OCI-LY1 (cell line): Measurements from ENCODE around the gene CARNS1.

Source experiments
- H2AFZ ChIP-seq: fragments of 200-600 bp; sonication (generic), shearing (Covaris generic); 2 replicates; pipeline ENCODE4 v1.6.0; 2014; ENCODE audit warnings: antibody characterized with exemption, mild to moderate bottlenecking, low read length
- H3F3A ChIP-seq: fragments of 200-600 bp; sonication (generic), shearing (Covaris generic); 2 replicates; pipeline ENCODE4 v1.6.0; 2014; ENCODE audit warnings: mild to moderate bottlenecking, antibody characterized with exemption, low read length, moderate library complexity; ENCODE audit not compliant: insufficient read depth
- H3K27ac ChIP-seq: fragments of 200-600 bp; sonication (generic); 2 replicates; pipeline ENCODE4 v1.5.1; 2014; ENCODE audit warnings: low read length, mixed run types, mild to moderate bottlenecking, low read depth; ENCODE audit not compliant: poor library complexity, severe bottlenecking
- H3K27me3 ChIP-seq: fragments of 200-600 bp; sonication (generic); 2 replicates; pipeline ENCODE4 v1.6.0; 2014; ENCODE audit warnings: antibody characterized with exemption, mild to moderate bottlenecking, low read length, moderate library complexity; ENCODE audit not compliant: insufficient read depth
- H3K36me3 ChIP-seq: fragments of 200-600 bp; sonication (generic); 2 replicates; pipeline ENCODE4 v1.6.1; 2014; ENCODE audit warnings: mild to moderate bottlenecking, antibody characterized with exemption, low read length, moderate library complexity, mixed read lengths; ENCODE audit not compliant: insufficient read depth
- H3K4me1 ChIP-seq: fragments of 200-600 bp; sonication (generic); 2 replicates; pipeline ENCODE4 v1.5.1; 2014; ENCODE audit warnings: mild to moderate bottlenecking, low read length, moderate library complexity; ENCODE audit not compliant: insufficient read depth, severe bottlenecking
- H3K4me2 ChIP-seq: fragments of 200-600 bp; sonication (generic), shearing (Covaris generic); 2 replicates; pipeline ENCODE4 v1.6.1; 2014; ENCODE audit warnings: low read length
- H3K4me3 ChIP-seq: fragments of 200-600 bp; sonication (generic); 2 replicates; pipeline ENCODE4 v1.5.1; 2014; ENCODE audit warnings: low read length, low read depth, mild to moderate bottlenecking, mixed read lengths; ENCODE audit not compliant: poor library complexity, severe bottlenecking
- H3K79me2 ChIP-seq: fragments of 200-600 bp; shearing (Covaris generic); 2 replicates; pipeline ENCODE4 v1.6.1; 2016; ENCODE audit warnings: mixed run types, low read length, mixed read lengths; ENCODE audit not compliant: insufficient read depth
- H3K9ac ChIP-seq: fragments of 200-600 bp; sonication (generic), shearing (Covaris generic); 2 replicates; pipeline ENCODE4 v1.6.1; 2014; ENCODE audit warnings: mild to moderate bottlenecking, low read length, mixed read lengths
- H3K9me2 ChIP-seq: fragments of 200-600 bp; sonication (generic), shearing (Covaris generic); 2 replicates; pipeline ENCODE4 v1.6.1; 2014; ENCODE audit warnings: low read depth, mild to moderate bottlenecking, low read length, mixed read lengths
- H3K9me3 ChIP-seq: fragments of 200-600 bp; shearing (Covaris generic); 2 replicates; pipeline ENCODE4 v1.6.1; 2014; ENCODE audit warnings: low read length, mixed read lengths
- H4K20me1 ChIP-seq: fragments of 200-600 bp; sonication (generic), shearing (Covaris generic); 2 replicates; pipeline ENCODE4 v1.6.0; 2016; ENCODE audit warnings: mild to moderate bottlenecking, low read length; ENCODE audit not compliant: insufficient read depth
- CTCF ChIP-seq: fragments of 200-600 bp; sonication (generic), shearing (Covaris generic); IDR thresholded peaks from 2 replicates; pipeline ENCODE4 v1.5.1; 2017; ENCODE audit warnings: mild to moderate bottlenecking, antibody characterized with exemption, low read length, moderate library complexity, mixed read lengths
- EZH2 ChIP-seq: fragments of 200-600 bp; sonication (generic), shearing (Covaris generic); IDR thresholded peaks from 2 replicates; pipeline ENCODE4 v1.8.0; 2017; ENCODE audit warnings: borderline replicate concordance, mixed run types, mild to moderate bottlenecking, antibody characterized with exemption, low read length, moderate library complexity, mixed read lengths

Gene CARNS1

DNA sequence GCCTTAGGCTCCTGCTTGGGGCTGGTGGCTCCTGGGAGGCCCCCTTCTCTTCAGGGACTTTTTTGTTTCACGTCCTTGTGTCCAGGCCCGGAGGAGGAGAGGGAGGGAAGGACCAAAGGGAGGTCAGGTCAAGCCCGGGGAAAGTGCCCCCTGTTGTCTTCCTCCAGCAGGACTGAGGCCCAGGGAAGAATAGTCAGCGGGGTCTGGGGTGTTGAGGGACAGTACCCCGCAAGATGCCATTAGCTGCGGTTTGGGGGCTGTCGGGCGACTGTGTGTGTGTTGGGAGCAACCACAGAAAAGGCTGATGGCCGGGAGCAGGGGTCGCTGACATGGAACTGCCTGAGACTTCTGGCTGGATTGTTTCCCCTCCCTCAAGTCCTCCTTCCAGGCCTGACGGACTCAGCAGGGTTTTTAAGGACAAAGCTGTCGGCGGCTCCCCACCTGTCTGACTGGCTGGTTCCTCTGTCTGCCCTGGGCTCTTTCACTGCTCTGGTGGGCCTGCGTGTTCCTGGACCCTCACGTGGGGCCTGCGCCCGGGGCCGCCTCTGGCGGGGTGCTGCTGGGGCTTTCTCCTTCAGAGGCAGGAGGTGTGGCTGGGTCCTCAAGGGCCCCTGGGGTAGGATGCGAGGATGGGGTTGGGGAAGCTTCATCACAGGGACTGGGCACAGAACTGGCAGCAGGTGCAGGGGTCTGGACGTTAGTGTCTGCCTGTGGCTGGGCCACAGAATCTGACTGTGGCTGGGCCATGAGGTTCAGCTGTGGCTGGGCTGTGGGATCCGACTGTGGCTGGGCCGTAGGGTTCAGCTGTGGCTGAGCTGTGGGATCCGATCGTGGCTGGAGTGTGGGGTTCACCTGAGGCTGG is 35.5 kb downstream of the CARNS1 start:
- Histone ChIP-seq H3K9ac (no peak overlapping the region; the same call in 1 of the 2 replicates), H3F3A (no peaks in the 10 kb centered on the region), H3K36me3 (no peaks in the 10 kb centered on the region)

DNA sequence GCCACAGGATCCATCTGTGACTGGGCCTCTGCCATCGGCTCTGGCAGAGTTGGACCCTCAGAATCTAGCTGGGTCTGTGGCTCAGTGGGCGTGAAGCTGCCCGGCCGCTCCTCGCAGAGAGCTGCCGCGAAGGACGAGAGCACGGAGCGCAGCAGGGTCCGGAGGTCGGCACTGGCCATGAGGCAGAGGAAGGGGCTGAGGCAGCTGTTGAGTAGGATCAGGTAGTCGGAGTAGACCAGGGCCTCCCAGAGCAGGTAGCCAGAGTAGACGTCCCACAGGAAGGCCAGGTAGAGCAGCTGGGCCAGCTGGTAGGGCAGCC is 36.1 kb downstream of the CARNS1 start:
- H3K9me2 ChIP-seq = no peaks in the 10 kb centered on the region
- no peaks in the 10 kb centered on the region for H3K79me2 ChIP-seq
- H3K4me3 ChIP-seq = no peak overlapping the region
- H3K9ac ChIP-seq = no peak overlapping the region
- no peaks in the 10 kb centered on the region for H4K20me1 ChIP-seq
- H3K4me1 ChIP-seq = peaks cover 31% of the 10 kb centered on the region
- H3F3A ChIP-seq = no peaks in the 10 kb centered on the region
- no peak overlapping the region for H2AFZ ChIP-seq
- TF ChIP-seq EZH2 (no peak), CTCF (no peak)
- no peaks in the 10 kb centered on the region for H3K9me3 ChIP-seq
- H3K27me3 ChIP-seq = no peaks in the 10 kb centered on the region
- H3K27ac ChIP-seq = no peak overlapping the region
- H3K4me2 ChIP-seq = no peak overlapping the region
- H3K36me3 ChIP-seq = no peaks in the 10 kb centered on the region

More for the DNA sequence above, 35.5 kb downstream of the CARNS1 start:
- Histone ChIP-seq H3K79me2 (no peaks in the 10 kb centered on the region), H3K27ac (peak overlapping the region; percentile 65), H4K20me1 (no peaks in the 10 kb centered on the region), H3K9me3 (no peaks in the 10 kb centered on the region), H3K9me2 (no peaks in the 10 kb centered on the region), H3K4me2 (no peak overlapping the region), H2AFZ (no peak overlapping the region), H3K27me3 (no peaks in the 10 kb centered on the region), H3K4me1 (peaks cover 36% of the 10 kb centered on the region), H3K4me3 (no peak overlapping the region)
- TF ChIP-seq CTCF = no peak
- TF ChIP-seq EZH2 = no peak

- Histone ChIP-seq H4K20me1 (no peaks in the 10 kb centered on the region), H3F3A (no peaks in the 10 kb centered on the region), H3K27me3 (no peaks in the 10 kb centered on the region), H2AFZ (no peak within 1 kb of the TSS), H3K9me2 (no peaks in the 10 kb centered on the region), H3K9ac (no peak within 1 kb of the TSS), H3K79me2 (no peaks in the 10 kb centered on the region), H3K4me3 (no peak within 1 kb of the TSS), H3K9me3 (no peaks in the 10 kb centered on the region), H3K4me1 (peaks cover 23% of the 10 kb centered on the region), H3K27ac (no peak within 1 kb of the TSS), H3K4me2 (no peak within 1 kb of the TSS), H3K36me3 (no peaks in the 10 kb centered on the region)
- TF ChIP-seq EZH2 (no peak), CTCF (no peak)
These were observed 36.9 kb downstream of the CARNS1 start, which contains the start of gene GPR152 for GRCh38 chr11:67452141-67452952. Gene GPR152 (minus strand): TSS chr11:67452729. CDS start chr11:67452724, 5 bp downstream.
